Measurements from ENCODE around the gene IFT20.

Gene IFT20

DNA sequence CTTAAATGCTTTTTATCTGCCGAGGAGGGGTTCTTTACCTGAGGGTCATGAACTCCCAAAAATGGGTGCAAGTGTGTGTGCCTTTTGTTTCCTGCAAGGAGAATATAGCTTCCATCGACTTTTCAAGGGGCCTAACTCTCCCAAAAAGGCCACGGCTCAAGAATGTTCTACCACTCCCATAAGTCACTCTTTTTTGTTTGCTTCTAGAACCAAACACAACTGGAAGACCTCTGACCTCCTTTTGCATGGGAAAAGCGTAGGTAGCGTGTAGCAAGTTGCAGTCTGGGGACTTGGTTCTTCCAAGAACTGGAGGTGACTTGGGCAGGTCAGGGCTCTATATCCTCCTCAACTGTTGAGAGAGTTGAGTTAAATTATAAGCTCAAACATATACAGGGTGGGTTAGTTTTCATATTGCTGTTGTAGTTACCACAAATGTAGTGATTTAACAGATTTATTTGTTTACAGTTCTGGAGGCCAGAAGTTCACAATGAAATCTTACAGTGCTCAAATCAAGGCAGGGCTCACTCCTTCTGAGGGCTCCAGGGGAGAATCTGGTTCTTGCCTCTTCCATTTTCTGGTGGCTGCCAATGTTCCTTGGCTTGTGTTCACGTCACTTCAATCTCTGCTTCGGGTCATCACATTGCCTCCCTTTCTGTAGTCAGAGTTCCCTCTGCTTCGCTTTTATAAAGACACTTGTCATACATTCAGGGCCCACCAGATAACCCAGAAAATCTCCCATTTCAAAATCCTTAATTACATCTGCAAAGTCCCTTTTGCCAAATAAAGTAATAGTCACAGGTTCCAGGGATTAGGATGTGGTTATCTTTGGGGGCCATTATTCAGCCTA is 14.8 kb downstream of the IFT20 start:
- H3K4me3 ChIP-seq (ENCODE audit: control insufficient read depth, low read depth, low read length), result peak overlapping the region; percentile 88
- no peak for TF ChIP-seq CTCF (conservative IDR thresholded peaks at IDR 0.05; ENCODE audit: control insufficient read depth, insufficient read depth, low read depth, low read length)

GRCh38 chr17:28319598-28319935 is 15.7 kb downstream of the IFT20 start:
- TF ChIP-seq CTCF (conservative IDR thresholded peaks at IDR 0.05; ENCODE audit: control insufficient read depth, insufficient read depth, low read depth, low read length), result no peak
- peak; percentile 17 for DNase-seq (ENCODE audit: low read depth)
- H3K4me3 ChIP-seq (ENCODE audit: control insufficient read depth, low read depth, low read length), result peak overlapping the region; percentile 88

More for the DNA sequence above, 14.8 kb downstream of the IFT20 start:
- peak; percentile 23 for DNase-seq (ENCODE audit: low read depth)

DNA sequence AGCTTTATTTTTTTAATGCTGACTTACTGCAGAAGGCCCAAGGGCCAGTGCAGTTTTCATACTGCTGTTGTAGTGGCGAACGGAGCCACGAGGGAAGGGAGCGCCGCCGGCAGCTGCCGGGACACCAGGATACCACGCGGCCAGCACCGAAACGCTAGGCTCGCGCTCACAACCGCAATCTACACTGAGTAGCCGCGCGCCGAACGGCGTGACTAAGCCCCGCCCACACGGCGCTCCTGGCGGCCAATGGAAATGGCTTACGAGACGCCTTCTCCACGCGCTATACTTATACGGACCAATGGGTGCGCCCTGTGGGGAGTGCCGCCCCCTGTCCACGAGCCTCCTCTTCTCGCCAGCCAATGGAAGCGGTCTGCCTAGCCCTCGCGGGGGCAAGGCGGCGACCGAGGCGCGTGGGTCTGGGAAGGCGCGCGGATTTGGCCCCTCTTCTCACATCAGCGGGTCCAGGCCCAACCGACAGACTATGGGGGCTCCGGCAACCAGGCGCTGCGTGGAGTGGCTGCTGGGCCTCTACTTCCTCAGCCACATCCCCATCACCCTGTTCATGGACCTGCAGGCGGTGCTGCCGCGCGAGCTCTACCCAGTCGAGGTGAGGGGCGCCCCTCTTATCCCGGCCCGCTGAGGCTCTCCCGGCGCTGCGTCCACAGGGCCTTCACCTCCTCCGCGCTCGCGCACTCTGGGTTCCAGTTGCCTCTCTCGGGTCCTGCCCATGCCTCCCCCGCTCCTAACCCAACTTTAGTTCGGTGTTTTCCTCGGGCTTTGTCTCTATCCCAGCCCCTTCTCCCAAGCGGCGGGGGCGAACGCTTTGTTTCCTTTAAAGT is 16.3 kb downstream of the IFT20 start, which contains the start of gene TMEM97:
TMEM97 (plus strand) TSS at position 442 of the 839 bp plus-strand sequence; CDS start at position 482, 40 bp downstream.
- peak within 1 kb of the TSS; percentile 88 for H3K4me3 ChIP-seq (ENCODE audit: control insufficient read depth, low read depth, low read length)
- peak; percentile 4 for TF ChIP-seq CTCF (conservative IDR thresholded peaks at IDR 0.05; ENCODE audit: control insufficient read depth, insufficient read depth, low read depth, low read length)
- DNase-seq (ENCODE audit: low read depth), result peak; percentile 96

- TF ChIP-seq CTCF (conservative IDR thresholded peaks at IDR 0.05; ENCODE audit: control insufficient read depth, insufficient read depth, low read depth, low read length), result no peak
- H3K4me3 ChIP-seq (ENCODE audit: control insufficient read depth, low read depth, low read length), result peak overlapping the region; percentile 88
- no peak for DNase-seq (ENCODE audit: low read depth)
Measured at GRCh38 chr17:28317966-28318758, 17.1 kb downstream of the IFT20 start.

DNA sequence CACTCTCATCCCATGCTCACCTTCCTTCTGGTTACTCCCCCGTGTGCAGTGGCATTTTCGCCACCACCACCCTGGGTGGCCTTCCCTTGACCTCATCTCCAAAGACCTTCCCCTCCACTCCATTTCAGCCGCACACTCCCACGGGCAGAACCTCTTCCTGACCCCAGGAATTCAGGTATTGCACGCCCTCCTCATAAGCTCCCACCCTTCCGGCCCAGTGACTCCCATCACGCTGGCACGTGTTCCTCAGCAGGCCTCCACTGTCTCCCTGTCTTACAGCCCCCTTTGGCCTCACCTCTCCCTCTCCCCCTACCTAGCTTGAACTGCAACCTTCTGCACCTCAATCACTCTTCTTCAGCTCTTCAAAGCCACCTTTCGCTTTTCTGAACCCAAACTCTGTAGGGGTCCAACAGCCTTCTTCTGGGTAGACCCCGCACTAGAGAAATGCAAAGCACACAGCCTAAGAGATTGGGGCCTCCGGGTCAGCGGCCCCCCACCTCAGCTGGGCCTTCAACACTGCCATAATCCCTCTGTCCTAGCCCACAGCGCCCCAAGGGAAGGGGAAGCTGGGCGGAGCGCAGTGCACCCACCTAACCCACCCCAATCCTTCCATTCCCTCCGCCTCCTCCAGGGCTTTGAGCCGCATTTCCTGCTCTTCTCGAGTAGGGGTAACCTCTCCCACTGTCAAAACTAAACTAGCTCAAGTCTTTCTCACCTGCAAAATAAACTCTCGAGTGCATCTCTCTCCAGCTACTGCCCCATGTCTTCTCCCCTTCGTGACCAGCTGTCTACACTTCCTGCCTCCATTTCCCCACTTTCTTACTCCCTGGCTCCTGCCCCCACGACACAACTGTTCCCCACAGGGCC is 17.9 kb downstream of the IFT20 start:
- H3K4me3 ChIP-seq (ENCODE audit: control insufficient read depth, low read depth, low read length), result no peak overlapping the region
- no peak for TF ChIP-seq CTCF (conservative IDR thresholded peaks at IDR 0.05; ENCODE audit: control insufficient read depth, insufficient read depth, low read depth, low read length)
- no peak for DNase-seq (ENCODE audit: low read depth)
